SK-N-SH treated with all-trans-retinoic acid at 6 μM for 48 hours (cell line): ENCODE results near the gene RPA3.

ENCODE experiments used
- PPARA ChIP-seq: fragments of 250-450 bp; sonication (Bioruptor Pico); IDR thresholded peaks from 2 replicates; pipeline ENCODE4 v1.5.0; 2020; ENCODE audit warnings: mild to moderate bottlenecking, borderline replicate concordance
- ZNF8 ChIP-seq: fragments of 450-650 bp; formaldehyde crosslinking; IDR thresholded peaks from 2 replicates; pipeline ENCODE4 v1.5.0; 2020; ENCODE audit warnings: mild to moderate bottlenecking, moderate library complexity

DNA sequence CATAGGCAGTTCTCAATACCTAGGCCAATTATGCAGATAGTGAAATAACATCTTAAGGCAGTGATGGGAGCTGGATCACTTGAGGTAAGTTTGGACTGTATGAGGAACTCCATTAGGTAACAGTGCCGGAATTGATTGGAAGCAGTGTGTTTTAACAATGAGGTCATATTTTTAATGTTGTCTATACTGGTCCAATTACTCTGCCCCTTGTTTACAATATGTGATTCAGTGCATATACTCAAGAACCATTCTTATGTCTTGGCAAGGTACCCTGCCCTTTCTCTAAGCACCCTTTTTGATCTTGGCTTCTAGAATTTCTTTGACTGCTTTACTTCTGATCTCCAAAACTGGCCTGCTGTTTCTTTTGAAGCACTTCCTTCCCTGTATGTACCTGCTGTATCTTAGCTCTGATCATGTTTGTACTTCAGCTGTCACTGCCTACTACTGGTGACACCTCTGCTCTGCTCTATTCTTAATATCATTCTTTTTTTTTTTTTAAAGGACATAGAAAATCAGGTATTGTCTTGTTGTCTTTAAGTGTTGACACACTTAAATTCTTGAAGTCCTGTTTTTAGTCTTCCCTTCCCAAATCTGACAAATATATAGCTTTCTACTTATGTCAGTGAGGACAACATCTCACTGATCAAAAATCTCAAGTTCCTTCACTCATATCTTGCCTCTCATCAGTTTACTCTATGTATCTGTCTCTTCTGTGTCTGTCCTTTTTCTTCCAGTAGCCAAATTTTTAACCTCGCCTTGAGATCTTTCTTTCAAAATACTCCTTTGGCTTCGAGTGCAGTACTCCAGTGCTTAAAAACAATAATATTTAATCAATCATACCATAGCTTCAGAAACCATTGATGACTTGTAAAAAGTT is 46.4 kb upstream of the RPA3 start:
- no peak for TF ChIP-seq ZNF8 (CRISPR knock-in tag)
- TF ChIP-seq PPARA: no peak
